NOMO-1 treated with DMSO at 0.1 percent for 48 hours (cell line): ENCODE measurements around the gene FBXO28.
"Not testable (repeated sequence)": the region's sequence is repeated elsewhere in the genome, so short reads cannot be mapped to it uniquely, and the experiment has no call there.

Experiments
- DNase-seq: peaks from one replicate; lab custom pipeline; 2025; ENCODE audit not compliant: unreplicated experiment; lab: John Stamatoyannopoulos, UW

Gene FBXO28

DNA sequence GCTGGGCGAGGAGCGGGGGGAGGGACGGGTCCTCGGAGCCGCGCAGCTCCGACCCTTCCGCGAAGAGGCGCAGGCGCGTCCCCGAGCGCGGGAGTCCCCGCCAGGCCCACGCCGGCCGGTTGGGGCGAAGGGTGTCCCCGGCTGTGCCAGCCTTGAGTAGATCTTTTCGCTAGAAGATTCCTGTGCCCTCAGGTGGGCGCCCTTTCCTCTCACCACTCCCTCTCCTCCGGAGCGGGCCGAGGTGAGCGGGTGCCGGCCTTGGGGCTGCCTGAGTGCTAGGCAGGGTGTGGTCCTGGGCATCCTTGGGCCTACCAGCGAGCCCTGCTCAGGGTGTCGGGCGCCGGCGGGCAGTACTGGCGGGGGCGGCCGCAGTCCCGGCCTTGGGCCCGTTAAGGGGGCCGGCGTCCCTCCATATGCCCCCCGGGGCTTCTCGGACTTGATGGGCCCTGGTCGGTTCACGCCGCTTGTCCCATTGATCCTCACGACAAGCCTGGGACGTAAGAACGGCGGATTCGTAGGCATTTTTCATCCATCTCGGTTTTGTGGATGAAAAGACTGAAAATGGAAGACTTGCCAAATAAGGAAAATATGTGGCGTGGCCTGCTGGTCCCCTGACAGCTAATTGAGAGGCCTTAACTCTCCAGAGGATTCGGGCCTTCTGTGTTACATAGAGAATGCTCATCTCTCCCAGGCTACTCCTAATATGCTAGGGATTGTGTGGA is 69.8 kb downstream of the FBXO28 start:
- peak; percentile 53 for DNase-seq

- no peak for DNase-seq
These were observed 71.3 kb downstream of the FBXO28 start for GRCh38 chr1:224185208-224185607.

GRCh38 chr1:224188286-224188685 is 74.4 kb downstream of the FBXO28 start:
- no peak for DNase-seq

GRCh38 chr1:224189561-224189960 is 75.7 kb downstream of the FBXO28 start:
- no peak for DNase-seq

GRCh38 chr1:224192082-224192788 is 78.3 kb downstream of the FBXO28 start:
- no peak for DNase-seq

GRCh38 chr1:224193319-224193966 is 79.5 kb downstream of the FBXO28 start:
- DNase-seq = no peak

DNA sequence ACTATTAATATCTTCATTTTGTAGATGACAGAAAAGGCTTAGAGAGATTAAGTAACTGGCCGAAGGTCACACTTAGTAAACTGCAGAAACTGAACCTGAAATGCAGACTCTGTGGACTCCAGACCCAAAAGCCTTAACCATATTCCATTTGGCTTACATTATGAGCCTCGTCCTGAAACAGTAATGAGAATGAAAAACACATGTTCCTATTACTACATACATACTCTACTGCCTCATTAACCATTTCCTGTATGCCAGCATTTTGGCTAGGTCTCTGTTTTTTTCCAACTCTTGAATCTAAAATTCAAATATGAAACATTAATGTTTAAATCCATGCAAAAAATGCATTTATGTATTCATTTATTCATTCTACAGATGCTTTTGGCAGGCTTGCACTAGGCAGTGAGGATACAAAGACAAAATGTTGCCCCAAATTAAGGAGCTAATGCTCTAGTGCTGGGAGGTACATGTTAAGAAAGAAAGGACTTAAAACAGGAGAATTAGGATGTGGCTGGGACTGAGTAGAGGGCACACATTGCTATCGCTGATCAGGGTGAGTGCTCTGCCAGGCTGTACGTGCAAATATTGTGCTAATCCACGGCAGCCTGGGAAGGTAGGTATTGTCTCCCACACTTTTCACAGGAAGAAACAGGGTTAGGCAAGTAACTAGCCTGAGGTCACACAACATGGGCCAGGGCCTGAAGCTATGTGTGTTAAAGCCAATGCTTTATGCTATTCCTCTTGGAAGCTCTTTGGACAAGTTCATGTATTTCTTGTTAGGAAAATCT is 83.1 kb downstream of the FBXO28 start:
- DNase-seq = no peak

GRCh38 chr1:224198572-224198971 is 84.7 kb downstream of the FBXO28 start:
- DNase-seq = no peak

DNA sequence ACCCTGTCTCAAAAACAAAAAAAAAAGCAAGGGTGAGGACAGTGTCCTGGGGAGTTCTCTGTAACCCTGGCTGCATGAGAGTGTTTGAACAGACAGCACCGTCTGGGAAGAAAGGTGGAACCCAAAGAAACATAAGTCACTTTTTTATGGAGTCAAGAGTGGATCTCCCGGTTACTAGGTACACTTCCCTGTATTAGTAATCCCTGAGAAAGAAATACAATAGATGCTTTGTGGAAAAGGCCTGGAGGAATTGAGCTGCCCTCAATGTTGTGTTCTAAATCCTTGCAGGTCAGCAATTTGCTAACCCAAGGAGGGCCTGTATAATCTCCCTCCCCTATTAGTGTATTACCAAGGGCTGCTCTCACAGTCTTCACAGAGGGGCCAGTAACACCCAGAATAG is 85.8 kb downstream of the FBXO28 start:
- no peak for DNase-seq

GRCh38 chr1:224201383-224201782 is 87.5 kb downstream of the FBXO28 start:
- no peak for DNase-seq

DNA sequence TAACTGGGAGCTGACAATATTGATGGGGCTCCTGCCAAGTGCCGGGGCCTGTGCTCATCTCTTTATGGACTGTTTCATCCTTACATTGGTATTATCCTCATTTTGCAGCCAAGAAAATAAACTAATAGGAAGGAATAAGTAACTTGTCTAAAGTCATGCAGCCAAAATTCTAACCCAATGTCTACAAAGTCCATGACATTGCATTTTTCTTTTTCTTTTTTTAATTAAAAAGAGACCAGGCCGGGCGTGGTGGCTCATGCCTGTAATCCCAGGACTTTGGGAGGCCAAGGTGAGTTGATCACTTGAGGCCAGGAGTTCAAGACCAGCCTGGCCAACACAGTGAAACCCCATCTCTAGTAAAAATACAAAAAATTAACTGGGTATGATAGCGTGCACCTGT is 87.9 kb downstream of the FBXO28 start:
- DNase-seq = no peak

- DNase-seq = peak; percentile 84
These were observed 89.5 kb downstream of the FBXO28 start for GRCh38 chr1:224203243-224204016.

- DNase-seq = peak; percentile 25
These were observed 91.5 kb downstream of the FBXO28 start for GRCh38 chr1:224205438-224205840.

GRCh38 chr1:224205931-224206538 is 92.1 kb downstream of the FBXO28 start:
- DNase-seq = not testable (repeated sequence)

GRCh38 chr1:224211206-224211962 is 97.5 kb downstream of the FBXO28 start:
- no peak for DNase-seq
